DMS114 treated with DMSO at 0.1 percent for 48 hours (cell line): ENCODE data around the gene EPN1.
"Not testable (repeated sequence)": the region's sequence is repeated elsewhere in the genome, so short reads cannot be mapped to it uniquely, and the experiment has no call there.

Source experiments
- DNase-seq: peaks from one replicate; lab custom pipeline; 2025; ENCODE audit not compliant: unreplicated experiment; lab: John Stamatoyannopoulos, UW

Gene EPN1

GRCh38 chr19:55717879-55718711, 43.1 kb downstream of the EPN1 start:
- DNase-seq: not testable (repeated sequence)

DNA sequence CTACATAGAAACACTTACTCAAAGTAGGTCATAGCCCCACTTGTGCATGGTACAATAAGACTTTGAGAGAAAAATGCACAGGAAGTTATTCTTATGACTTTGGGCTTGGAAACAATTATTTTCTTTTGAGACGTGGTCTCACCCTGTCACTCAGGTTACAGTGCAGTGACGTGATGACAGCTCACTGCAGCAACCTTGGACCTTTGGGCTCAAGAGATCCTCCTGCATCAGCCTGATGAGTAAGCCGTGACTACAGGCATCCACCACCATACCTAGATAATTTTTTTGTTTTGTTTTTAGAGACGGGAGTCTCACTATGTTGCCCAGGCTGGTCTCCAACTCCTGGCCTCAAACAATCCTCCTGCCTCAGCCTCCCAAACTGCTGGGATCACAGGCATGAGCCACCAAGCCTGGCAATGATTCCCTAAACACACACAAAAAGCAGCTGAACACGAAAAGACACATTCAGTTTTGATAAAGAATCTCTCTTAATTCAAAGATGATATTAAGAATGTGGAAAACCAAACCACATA, 45.3 kb downstream of the EPN1 start:
- no peak for DNase-seq

- DNase-seq: no peak
Measured at GRCh38 chr19:55720801-55721200, 45.8 kb downstream of the EPN1 start.

- no peak for DNase-seq
Measured at GRCh38 chr19:55723491-55723890, 48.5 kb downstream of the EPN1 start.

- DNase-seq: not testable (repeated sequence)
Measured at GRCh38 chr19:55730378-55730777, 55.4 kb downstream of the EPN1 start.

DNA sequence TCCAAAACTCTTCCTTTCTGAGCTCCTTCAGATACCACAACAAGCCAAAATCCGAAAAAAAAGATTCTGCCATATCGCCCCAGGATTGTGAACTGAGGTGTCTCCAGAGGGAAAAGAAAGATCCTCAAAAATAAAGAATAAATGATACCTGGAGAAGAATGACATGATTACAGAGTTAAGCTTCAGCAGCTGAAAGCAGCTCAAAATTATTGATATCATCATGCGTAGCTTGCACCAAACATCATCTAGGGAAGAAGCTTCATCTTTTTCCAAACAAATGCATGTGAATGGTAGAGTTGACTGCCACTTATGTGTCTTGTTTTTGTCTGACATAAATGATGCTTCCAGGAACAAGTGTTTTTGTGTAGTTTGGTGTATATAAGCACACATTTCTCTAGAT, 63.3 kb downstream of the EPN1 start, which contains the start of gene NLRP9:
TSS of gene NLRP9 (minus strand) at position 101 of the 400 bp plus-strand sequence. CDS start at position 73, 28 bp downstream.
- no peak for DNase-seq

DNA sequence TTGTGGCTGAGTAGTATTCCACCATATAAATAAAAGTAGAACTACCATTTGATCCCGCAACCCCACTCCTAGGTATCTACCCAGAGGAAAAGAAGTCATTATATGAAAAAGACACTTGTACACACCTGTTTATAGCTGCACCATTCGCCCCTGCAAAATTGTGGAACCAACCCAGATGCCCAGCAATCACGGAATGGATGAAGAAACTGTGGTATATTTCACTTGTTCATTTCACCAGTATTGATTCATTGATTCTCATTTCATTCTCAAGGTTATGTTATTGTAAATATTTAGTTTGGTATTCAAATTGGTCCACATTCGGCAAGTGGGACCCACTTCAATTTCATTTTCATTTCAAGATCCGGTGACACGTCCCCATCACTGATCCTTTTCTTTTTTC, 75.7 kb downstream of the EPN1 start:
- DNase-seq: no peak

DNA sequence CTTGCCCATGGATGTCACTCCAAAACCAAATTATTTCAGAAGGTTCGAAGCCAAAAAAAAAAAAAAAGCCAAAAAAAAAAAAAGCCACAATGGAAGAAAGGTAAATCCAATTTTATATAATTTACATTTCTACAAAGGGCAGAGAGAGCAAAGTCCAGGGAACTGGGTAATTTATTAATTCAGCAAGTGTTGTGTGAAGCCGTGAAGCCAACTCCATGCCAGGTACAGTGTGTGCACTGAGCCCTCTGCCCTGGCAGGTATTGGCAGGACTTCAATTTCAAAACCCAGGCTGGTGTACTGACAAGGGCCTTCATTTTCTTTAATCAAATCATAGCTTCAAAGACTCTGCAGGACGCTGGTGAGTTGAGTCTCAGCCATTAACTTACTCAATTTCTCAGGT, 78.4 kb downstream of the EPN1 start:
- DNase-seq: no peak

GRCh38 chr19:55756808-55757207, 81.8 kb downstream of the EPN1 start:
- not testable (repeated sequence) for DNase-seq

GRCh38 chr19:55758797-55759196, 83.8 kb downstream of the EPN1 start, which contains the start of gene RFPL4A:
Gene RFPL4A (plus strand): TSS chr19:55759097. CDS start chr19:55761801, 2,704 bp downstream.
- not testable (repeated sequence) for DNase-seq
